GM21447 (cell line): ENCODE data around the gene ABCC1.
"Not testable (repeated sequence)": the region's sequence is repeated elsewhere in the genome, so short reads cannot be mapped to it uniquely, and the experiment has no call there.

ENCODE experiments used
- ATAC-seq: cut with Tn5 transposase; IDR thresholded peaks from one replicate; pipeline ENCODE4 v1.9.1; 2021; ENCODE audit not compliant: unreplicated experiment

The ABCC1 gene

GRCh38 chr16:16169615-16170014, 220.2 kb downstream of the ABCC1 start:
- no peak for ATAC-seq

GRCh38 chr16:16171332-16171919, 222.0 kb downstream of the ABCC1 start:
- no peak for ATAC-seq

GRCh38 chr16:16172991-16173390, 223.6 kb downstream of the ABCC1 start:
- ATAC-seq = no peak

GRCh38 chr16:16175296-16175695, 225.9 kb downstream of the ABCC1 start:
- ATAC-seq = no peak

- ATAC-seq = no peak
These were observed 226.9 kb downstream of the ABCC1 start for GRCh38 chr16:16176328-16176727.

- no peak for ATAC-seq
These were observed 229.2 kb downstream of the ABCC1 start for GRCh38 chr16:16178455-16179162.

GRCh38 chr16:16181748-16182147, 232.3 kb downstream of the ABCC1 start:
- ATAC-seq = not testable (repeated sequence)

GRCh38 chr16:16182918-16183317, 233.5 kb downstream of the ABCC1 start:
- no peak for ATAC-seq

- ATAC-seq = no peak
These were observed 234.1 kb downstream of the ABCC1 start for GRCh38 chr16:16183562-16183961.

- no peak for ATAC-seq
These were observed 235.2 kb downstream of the ABCC1 start for GRCh38 chr16:16184594-16184993.

GRCh38 chr16:16185095-16185494, 235.7 kb downstream of the ABCC1 start:
- no peak for ATAC-seq

- no peak for ATAC-seq
These were observed 237.4 kb downstream of the ABCC1 start for GRCh38 chr16:16186820-16187219.

GRCh38 chr16:16188827-16189226, 239.4 kb downstream of the ABCC1 start:
- no peak for ATAC-seq

GRCh38 chr16:16189842-16190241, 240.4 kb downstream of the ABCC1 start:
- ATAC-seq = no peak

GRCh38 chr16:16190546-16190945, 241.1 kb downstream of the ABCC1 start:
- no peak for ATAC-seq

GRCh38 chr16:16190966-16191365, 241.6 kb downstream of the ABCC1 start:
- ATAC-seq = not testable (repeated sequence)

GRCh38 chr16:16191493-16192167, 242.2 kb downstream of the ABCC1 start:
- ATAC-seq = no peak
